ENCODE measurements around the gene VAC14. TPM values are rescaled to one million over a fixed set of nuclear protein-coding genes. Genes with fewer than 3 reads are reported as not detected.

VAC14 gene
- total RNA-seq, 2 experiments from 2014 or later, result 23.0 to 23.6 TPM

- no peaks in the 10 kb centered on the region for H3K4me1 Mint-ChIP-seq (ENCODE audit: low read depth)
- Histone ChIP-seq H3K27ac (ENCODE audit: low read depth in 1 of 2, low read length in 2 of 2) (no peak overlapping the region), H3K4me3 (ENCODE audit: low read length) (no peak overlapping the region), H3K9me3 (ENCODE audit: control insufficient read depth in 1 of 2, insufficient read depth in 1 of 2, low read length in 2 of 2) (no peaks in the 10 kb centered on the region), H3K36me3 (ENCODE audit: insufficient read depth, low read length) (peaks cover 26% of the 10 kb centered on the region), H3K4me1 (ENCODE audit: insufficient read depth, low read length) (no peaks in the 10 kb centered on the region), H3K27me3 (ENCODE audit: control insufficient read depth in 1 of 2, insufficient read depth in 2 of 2, low read length in 2 of 2) (no peaks in the 10 kb centered on the region)
- DNase-seq (no peak), ATAC-seq (ENCODE audit: poor library complexity) (no peak)
- no peak overlapping the region for H3K27ac Mint-ChIP-seq
- TF ChIP-seq CTCF (IDR thresholded peaks at IDR 0.05), result no peak
- ChIA-PET POLR2A (no interaction called here), CTCF (no interaction called here)
- H3K9me3 Mint-ChIP-seq, result no peaks in the 10 kb centered on the region
- intact Hi-C loops (cut with DNase I, micrococcal nuclease), result no loop called here
- H3K4me3 Mint-ChIP-seq, result no peak overlapping the region
- H3K27me3 Mint-ChIP-seq, result no peaks in the 10 kb centered on the region
- H3K36me3 Mint-ChIP-seq (ENCODE audit: low read depth), result peaks cover 46% of the 10 kb centered on the region
Measured at GRCh38 chr16:70721202-70721963, 79.6 kb downstream of the VAC14 start.

GRCh38 chr16:70720425-70721201 is 80.3 kb downstream of the VAC14 start:
- peaks cover 46% of the 10 kb centered on the region for H3K36me3 Mint-ChIP-seq (ENCODE audit: low read depth)
- no peaks in the 10 kb centered on the region for H3K4me1 ChIP-seq (ENCODE audit: insufficient read depth, low read length)
- no peak for ATAC-seq (ENCODE audit: poor library complexity)
- no peak overlapping the region for H3K27ac Mint-ChIP-seq
- no peak overlapping the region for H3K27ac ChIP-seq (ENCODE audit: low read depth in 1 of 2, low read length in 2 of 2)
- intact Hi-C loops (cut with DNase I, micrococcal nuclease), result no loop called here
- no peak overlapping the region for H3K4me3 Mint-ChIP-seq
- no peak overlapping the region for H3K4me3 ChIP-seq (ENCODE audit: low read length)
- H3K27me3 Mint-ChIP-seq, result no peaks in the 10 kb centered on the region
- POLR2A ChIA-PET, result no interaction called here
- no peak for TF ChIP-seq CTCF (IDR thresholded peaks at IDR 0.05)
- no peaks in the 10 kb centered on the region for H3K9me3 Mint-ChIP-seq
- no peak for DNase-seq
- CTCF ChIA-PET, result no interaction called here
- no peaks in the 10 kb centered on the region for H3K9me3 ChIP-seq (ENCODE audit: control insufficient read depth in 1 of 2, insufficient read depth in 1 of 2, low read length in 2 of 2)
- H3K4me1 Mint-ChIP-seq (ENCODE audit: low read depth), result no peaks in the 10 kb centered on the region
- no peaks in the 10 kb centered on the region for H3K27me3 ChIP-seq (ENCODE audit: control insufficient read depth in 1 of 2, insufficient read depth in 2 of 2, low read length in 2 of 2)
- H3K36me3 ChIP-seq (ENCODE audit: insufficient read depth, low read length), result peaks cover 26% of the 10 kb centered on the region

GRCh38 chr16:70717065-70717464 is 83.9 kb downstream of the VAC14 start:
- intact Hi-C loops (cut with DNase I, micrococcal nuclease), result no loop called here
- Mint-ChIP-seq H3K36me3 (ENCODE audit: low read depth) (peaks cover 28% of the 10 kb centered on the region), H3K27me3 (no peaks in the 10 kb centered on the region), H3K27ac (no peak overlapping the region), H3K4me1 (ENCODE audit: low read depth) (no peaks in the 10 kb centered on the region), H3K9me3 (no peaks in the 10 kb centered on the region), H3K4me3 (no peak overlapping the region)
- no peak overlapping the region for H3K27ac ChIP-seq (ENCODE audit: low read depth in 1 of 2, low read length in 2 of 2)
- CTCF ChIA-PET, result no interaction called here
- ATAC-seq (ENCODE audit: poor library complexity) (no peak), DNase-seq (no peak)
- no peak for TF ChIP-seq CTCF (IDR thresholded peaks at IDR 0.05)
- no peaks in the 10 kb centered on the region for H3K27me3 ChIP-seq (ENCODE audit: control insufficient read depth in 1 of 2, insufficient read depth in 2 of 2, low read length in 2 of 2)
- POLR2A ChIA-PET, result no interaction called here
- peaks cover 19% of the 10 kb centered on the region for H3K36me3 ChIP-seq (ENCODE audit: insufficient read depth, low read length)
- no peaks in the 10 kb centered on the region for H3K9me3 ChIP-seq (ENCODE audit: control insufficient read depth in 1 of 2, insufficient read depth in 1 of 2, low read length in 2 of 2)
- no peak overlapping the region for H3K4me3 ChIP-seq (ENCODE audit: low read length)
- H3K4me1 ChIP-seq (ENCODE audit: insufficient read depth, low read length), result no peaks in the 10 kb centered on the region

All from CD4-positive, alpha-beta T cell (primary cell).